HepG2 (cell line): ENCODE results near the gene CSNK2A1. TPM values are rescaled to one million over a fixed set of nuclear protein-coding genes. Genes with fewer than 3 reads are reported as not detected.

Source experiments
- ASH2L ChIP-seq: fragments of 300-600, 200-600 bp; sonication (generic); IDR thresholded peaks from 2 replicates; pipeline ENCODE4 v1.7.0; 2017; ENCODE audit warnings: low read depth, mild to moderate bottlenecking, moderate library complexity, mixed read lengths, low read length; ENCODE audit not compliant: insufficient read length
- BCL3 ChIP-seq: sonication (generic); formaldehyde crosslinking; IDR thresholded peaks from 2 replicates; pipeline ENCODE4 v1.5.1; 2020; ENCODE audit warnings: mild to moderate bottlenecking, missing genetic modification reagents, moderate library complexity
- ELF1 ChIP-seq: sonication (generic); formaldehyde crosslinking; IDR thresholded peaks from 2 replicates; pipeline ENCODE4 v1.4.0; 2020; ENCODE audit warnings: missing genetic modification reagents
- HOXD1 ChIP-seq: sonication (generic); formaldehyde crosslinking; IDR thresholded peaks from 2 replicates; pipeline ENCODE4 v1.5.0; 2020; ENCODE audit warnings: missing genetic modification reagents
- MED13 ChIP-seq: sonication (generic); formaldehyde crosslinking; IDR thresholded peaks from 2 replicates; pipeline ENCODE4 v1.5.0; 2020; ENCODE audit warnings: missing genetic modification reagents
- NFYB ChIP-seq: sonication (generic); formaldehyde crosslinking; IDR thresholded peaks from 2 replicates; pipeline ENCODE4 v1.4.0; 2020; ENCODE audit warnings: missing genetic modification reagents
- PTBP1 ChIP-seq: fragments of 200-400 bp; formaldehyde crosslinking; IDR thresholded peaks from 2 replicates; pipeline ENCODE4 v1.6.1; 2018; ENCODE audit warnings: low read length, low read depth; ENCODE audit not compliant: poor library complexity, severe bottlenecking
- TEAD3 ChIP-seq: optimal IDR thresholded peaks from 2 replicates; pipeline ENCODE3; 2016; ENCODE audit warnings: borderline replicate concordance
- TEF ChIP-seq: sonication (generic); formaldehyde crosslinking; IDR thresholded peaks from 2 replicates; pipeline ENCODE4 v1.5.0; 2020; ENCODE audit warnings: missing genetic modification reagents
- U2AF2 ChIP-seq: fragments of 200-400 bp; formaldehyde crosslinking; IDR thresholded peaks from 2 replicates; pipeline ENCODE4 v1.6.1; 2017; ENCODE audit warnings: low read depth, mild to moderate bottlenecking, low read length
- ZFP90 ChIP-seq: sonication (generic); formaldehyde crosslinking; IDR thresholded peaks from 2 replicates; pipeline ENCODE4 v1.8.0; 2022; ENCODE audit warnings: missing genetic modification reagents, mild to moderate bottlenecking, inconsistent platforms, borderline replicate concordance
- ZNF17 ChIP-seq: sonication (generic); formaldehyde crosslinking; IDR thresholded peaks from 2 replicates; pipeline ENCODE4 v1.5.0; 2020; ENCODE audit warnings: mild to moderate bottlenecking, missing genetic modification reagents
- ZNF180 ChIP-seq: sonication (generic); formaldehyde crosslinking; IDR thresholded peaks from 2 replicates; pipeline ENCODE4 v1.4.0; 2020; ENCODE audit warnings: low read depth, missing genetic modification reagents, borderline replicate concordance
- ZNF260 ChIP-seq: sonication (generic); formaldehyde crosslinking; IDR thresholded peaks from 2 replicates; pipeline ENCODE4 v1.4.0; 2020; ENCODE audit warnings: missing genetic modification reagents, low read depth, mild to moderate bottlenecking, borderline replicate concordance
- ZNF274 ChIP-seq: sonication (generic); formaldehyde crosslinking; IDR thresholded peaks from 2 replicates; pipeline ENCODE4 v1.5.1; 2020; ENCODE audit warnings: mild to moderate bottlenecking, missing genetic modification reagents
- ZNF276 ChIP-seq: sonication (generic); formaldehyde crosslinking; IDR thresholded peaks from 2 replicates; pipeline ENCODE4 v1.4.0; 2020; ENCODE audit warnings: mild to moderate bottlenecking, low read depth, missing genetic modification reagents
- ZNF562 ChIP-seq: sonication (generic); formaldehyde crosslinking; IDR thresholded peaks from 2 replicates; pipeline ENCODE4 v1.8.0; 2022; ENCODE audit warnings: missing genetic modification reagents, borderline replicate concordance
- ZNF597 ChIP-seq: sonication (generic); formaldehyde crosslinking; IDR thresholded peaks from 2 replicates; pipeline ENCODE4 v1.5.0; 2020; ENCODE audit warnings: missing genetic modification reagents
- ZNF691 ChIP-seq: sonication (generic); formaldehyde crosslinking; IDR thresholded peaks from 2 replicates; pipeline ENCODE4 v1.4.0; 2020; ENCODE audit warnings: missing genetic modification reagents, low read depth, mild to moderate bottlenecking, borderline replicate concordance
- ZNF720 ChIP-seq: sonication (generic); formaldehyde crosslinking; IDR thresholded peaks from 2 replicates; pipeline ENCODE4 v1.4.0; 2020; ENCODE audit warnings: missing genetic modification reagents
- ZNF766 ChIP-seq: sonication (generic); formaldehyde crosslinking; IDR thresholded peaks from 2 replicates; pipeline ENCODE4 v1.5.0; 2020; ENCODE audit warnings: missing genetic modification reagents, borderline replicate concordance
- ZNF780A ChIP-seq: sonication (generic); formaldehyde crosslinking; IDR thresholded peaks from 2 replicates; pipeline ENCODE4 v1.8.0; 2022; ENCODE audit warnings: mild to moderate bottlenecking, missing genetic modification reagents, moderate library complexity
- polyA plus RNA-seq, 8 experiments: library from polyadenylated mRNA; depleted of rRNA in 3 of 8; stranded (reverse) in 7 of 8; unstranded in 1 of 8; fragments of >200 nt; fragmentation: Illumina TruSeq in 4 of 8; extraction: Trizol in 4 of 8; gene quantifications; 2 replicates each; pipeline versions ENCODE4 v1.2.1 to v1.2.3, GENCODE V29; 2011 to 2016; ENCODE audit warnings: low read depth in 4 of 8, missing spikeins in 1 of 8, mixed read lengths in 1 of 8; ENCODE audit not compliant: insufficient read depth in 1 of 8
- total RNA-seq, 5 experiments: library from RNA; depleted of rRNA; stranded (reverse); fragments of >200 nt; fragmentation: Illumina TruSeq; extraction: Trizol; gene quantifications; 2 replicates each; pipeline ENCODE4 v1.2.3, GENCODE V29; 2016; ENCODE audit warnings: low read depth in 1 of 5

CSNK2A1 gene
- total and polyA plus RNA-seq, 2 of the 13 experiments (the other 11 are each of a cell fraction or from before 2014, with no cell fraction given) = 153 to 231 TPM

- TF ChIP-seq ZNF691 (CRISPR knock-in tag) (peak; percentile 97), MED13 (CRISPR knock-in tag) (no peak), ZNF720 (CRISPR knock-in tag) (0 out of 2 replicates have a peak, but pooled peaks have one; percentile 14), ZNF276 (CRISPR knock-in tag) (no peak), PTBP1 (no peak), HOXD1 (no peak), NFYB (CRISPR knock-in tag) (peak; percentile 30; the same call in 1 of the 2 replicates), TEF (no peak), ZNF597 (no peak), ZNF274 (peak; percentile 62; the same call in 1 of the 2 replicates), ZNF260 (CRISPR knock-in tag) (no peak), ZNF766 (CRISPR knock-in tag) (peak; percentile 72; the same call in 1 of the 2 replicates), ZNF562 (CRISPR knock-in tag) (no peak), ZNF17 (CRISPR knock-in tag) (no peak), ZNF180 (CRISPR knock-in tag) (no peak), ELF1 (peak; percentile 66; the same call in 1 of the 2 replicates), TEAD3 (CRISPR knock-in tag) (peak; percentile 90), ZNF780A (CRISPR knock-in tag) (peak; percentile 45; the same call in 1 of the 2 replicates), ASH2L (peak; percentile 30), BCL3 (CRISPR knock-in tag) (no peak; the same call in 1 of the 2 replicates), ZFP90 (CRISPR knock-in tag) (no peak), U2AF2 (no peak)
Observed at GRCh38 chr20:431012-431904, 112.3 kb downstream of the CSNK2A1 start (continued).
